ENCODE measurements around the gene WDFY1. TPM values are rescaled to one million over a fixed set of nuclear protein-coding genes. Genes with fewer than 3 reads are reported as not detected.

WDFY1 gene
- total and polyA plus RNA-seq, 2 donors (not counting 1 experiment from before 2014, with no cell fraction given), result 28.8 to 76.0 TPM

DNA sequence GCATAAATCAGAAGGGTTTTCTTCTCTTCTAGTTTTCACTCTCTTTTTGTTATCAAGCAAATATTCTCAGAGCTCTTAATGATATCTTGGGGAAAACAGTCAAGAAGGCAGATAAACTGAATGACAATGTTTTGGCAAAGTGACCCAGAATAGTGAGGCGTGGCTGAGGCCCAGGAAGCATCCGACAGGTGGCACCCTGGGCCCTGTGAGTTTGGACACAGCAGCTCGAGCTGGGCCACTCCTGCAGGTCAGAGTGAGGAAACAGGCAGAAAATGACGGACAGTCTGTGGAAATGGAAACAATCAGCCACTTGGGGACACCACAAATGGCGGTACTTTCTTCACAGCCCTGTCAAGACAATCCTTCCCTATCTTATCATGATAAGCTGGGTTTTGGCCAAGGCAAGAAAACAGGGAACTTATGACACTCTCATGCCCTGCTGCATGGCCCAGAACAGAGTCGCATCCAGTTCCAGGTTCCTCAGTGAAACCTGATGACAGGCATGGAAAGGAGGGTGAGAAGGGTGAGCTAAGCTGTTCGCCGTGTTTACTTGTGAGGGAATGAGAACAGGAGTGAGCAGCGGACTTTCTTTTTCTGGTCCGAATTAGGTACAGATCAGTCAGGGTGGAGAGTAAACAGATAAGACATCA is 44.2 kb upstream of the WDFY1 start:
- H3K4me3 ChIP-seq (ENCODE audit: control extremely low read depth in 1 of 5, extremely low read depth in 1 of 5, insufficient read depth in 1 of 5, low read depth in 2 of 5, low read length in 4 of 5), result no peak overlapping the region
- H3K27me3 Mint-ChIP-seq, result peaks cover 19% of the 10 kb centered on the region
- H3K9me3 Mint-ChIP-seq (ENCODE audit: insufficient read depth), result no peaks in the 10 kb centered on the region
- H3K4me1 Mint-ChIP-seq, result no peaks in the 10 kb centered on the region
- H3K9ac ChIP-seq (ENCODE audit: low read length), result no peak overlapping the region
- H3K27ac ChIP-seq (ENCODE audit: low read length in 2 of 2), result no peak overlapping the region
- no peaks in the 10 kb centered on the region for H3K36me3 ChIP-seq (replicated peaks in 1 of 2; ENCODE audit: control extremely low read depth in 1 of 2, control insufficient read depth in 1 of 2, extremely low read depth in 1 of 2, insufficient read depth in 2 of 2, low read length in 1 of 2)
- no peak for DNase-seq
- H4K20me1 ChIP-seq (ENCODE audit: control insufficient read depth, insufficient read depth, low read length, poor library complexity, severe bottlenecking), result no peaks in the 10 kb centered on the region
- WGBS (ENCODE audit: insufficient coverage), result 86% methylated on average over 10 of the region's 10 CpGs
- ChIA-PET CTCF (interaction anchor here (2.4 to 7.6 kb wide), 3 partner anchors 10 to 296 kb away, joined by 12 to 307 read pairs (median 50); no protein-coding TSS in a partner anchor), POLR2A (no interaction called here)
- intact Hi-C loops (cut with micrococcal nuclease), result no loop called here
- no peak overlapping the region for H2AFZ ChIP-seq (ENCODE audit: insufficient read depth, low read depth, low read length, poor library complexity, severe bottlenecking)
- peaks cover 0 to 3% (median 0%) of the 10 kb centered on the region in 4 experiments for H3K27me3 ChIP-seq (replicated peaks in 1 of 4; ENCODE audit: control extremely low read depth in 1 of 4, control insufficient read depth in 3 of 4, insufficient read depth in 4 of 4, low read length in 3 of 4)
- TF ChIP-seq, protein P1, sequence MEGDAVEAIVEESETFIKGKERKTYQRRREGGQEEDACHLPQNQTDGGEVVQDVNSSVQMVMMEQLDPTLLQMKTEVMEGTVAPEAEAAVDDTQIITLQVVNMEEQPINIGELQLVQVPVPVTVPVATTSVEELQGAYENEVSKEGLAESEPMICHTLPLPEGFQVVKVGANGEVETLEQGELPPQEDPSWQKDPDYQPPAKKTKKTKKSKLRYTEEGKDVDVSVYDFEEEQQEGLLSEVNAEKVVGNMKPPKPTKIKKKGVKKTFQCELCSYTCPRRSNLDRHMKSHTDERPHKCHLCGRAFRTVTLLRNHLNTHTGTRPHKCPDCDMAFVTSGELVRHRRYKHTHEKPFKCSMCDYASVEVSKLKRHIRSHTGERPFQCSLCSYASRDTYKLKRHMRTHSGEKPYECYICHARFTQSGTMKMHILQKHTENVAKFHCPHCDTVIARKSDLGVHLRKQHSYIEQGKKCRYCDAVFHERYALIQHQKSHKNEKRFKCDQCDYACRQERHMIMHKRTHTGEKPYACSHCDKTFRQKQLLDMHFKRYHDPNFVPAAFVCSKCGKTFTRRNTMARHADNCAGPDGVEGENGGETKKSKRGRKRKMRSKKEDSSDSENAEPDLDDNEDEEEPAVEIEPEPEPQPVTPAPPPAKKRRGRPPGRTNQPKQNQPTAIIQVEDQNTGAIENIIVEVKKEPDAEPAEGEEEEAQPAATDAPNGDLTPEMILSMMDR (IDR thresholded peaks at IDR 0.05), result no peak
- TF ChIP-seq EZH2 (IDR thresholded peaks at IDR 0.05; ENCODE audit: borderline replicate concordance, insufficient read depth, low read depth, low read length, poor library complexity, severe bottlenecking), result no peak
- no peak overlapping the region for H3K4me2 ChIP-seq (replicated peaks; ENCODE audit: low read depth, low read length, poor library complexity, severe bottlenecking)
- H3K27ac Mint-ChIP-seq, result no peak overlapping the region
- no peaks in the 10 kb centered on the region for H3K79me2 ChIP-seq (ENCODE audit: control insufficient read depth, insufficient read depth, low read length)
- H3K9me3 ChIP-seq (ENCODE audit: control extremely low read depth in 1 of 3, control insufficient read depth in 2 of 3, insufficient read depth in 1 of 3, low read length in 2 of 3), result no peaks in the 10 kb centered on the region
- H3K4me1 ChIP-seq (ENCODE audit: control insufficient read depth in 2 of 2, insufficient read depth in 2 of 2, low read length in 2 of 2), result no peaks in the 10 kb centered on the region
- no peak for ATAC-seq (ENCODE audit: low read depth)
- no peak overlapping the region for H3K4me3 Mint-ChIP-seq

DNA sequence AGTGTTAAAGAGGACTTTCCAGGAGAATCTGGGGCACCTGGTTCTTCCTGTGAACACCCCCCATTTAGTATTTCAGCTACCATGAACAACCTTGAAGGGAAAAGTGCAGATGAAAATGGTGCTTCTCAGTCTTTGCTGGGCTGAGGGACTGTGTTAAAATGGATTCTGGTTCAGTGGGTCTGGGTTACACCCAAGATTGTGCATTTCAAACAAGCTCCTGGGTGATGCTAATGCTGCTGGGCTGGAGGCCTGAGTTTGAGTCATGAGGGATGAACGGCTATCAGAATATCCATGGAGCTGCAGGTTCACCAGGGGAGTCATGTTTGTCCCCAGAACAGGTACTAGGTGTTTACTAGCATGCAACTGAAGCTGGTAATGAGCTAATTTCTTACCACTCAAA is 36.1 kb upstream of the WDFY1 start:
- Histone ChIP-seq H3K4me3 (ENCODE audit: control extremely low read depth in 1 of 5, extremely low read depth in 1 of 5, insufficient read depth in 1 of 5, low read depth in 2 of 5, low read length in 4 of 5) (no peak overlapping the region), H3K27ac (ENCODE audit: low read length in 2 of 2) (no peak overlapping the region), H4K20me1 (ENCODE audit: control insufficient read depth, insufficient read depth, low read length, poor library complexity, severe bottlenecking) (no peaks in the 10 kb centered on the region), H3K36me3 (replicated peaks in 1 of 2; ENCODE audit: control extremely low read depth in 1 of 2, control insufficient read depth in 1 of 2, extremely low read depth in 1 of 2, insufficient read depth in 2 of 2, low read length in 1 of 2) (no peaks in the 10 kb centered on the region), H2AFZ (ENCODE audit: insufficient read depth, low read depth, low read length, poor library complexity, severe bottlenecking) (no peak overlapping the region), H3K4me2 (replicated peaks; ENCODE audit: low read depth, low read length, poor library complexity, severe bottlenecking) (no peak overlapping the region), H3K79me2 (ENCODE audit: control insufficient read depth, insufficient read depth, low read length) (no peaks in the 10 kb centered on the region), H3K9me3 (ENCODE audit: control extremely low read depth in 1 of 3, control insufficient read depth in 2 of 3, insufficient read depth in 1 of 3, low read length in 2 of 3) (no peaks in the 10 kb centered on the region), H3K4me1 (ENCODE audit: control insufficient read depth in 2 of 2, insufficient read depth in 2 of 2, low read length in 2 of 2) (no peaks in the 10 kb centered on the region), H3K9ac (ENCODE audit: low read length) (no peak overlapping the region), H3K27me3 (replicated peaks in 1 of 4; ENCODE audit: control extremely low read depth in 1 of 4, control insufficient read depth in 3 of 4, insufficient read depth in 4 of 4, low read length in 3 of 4) (peaks cover 0 to 3% (median 0%) of the 10 kb centered on the region in 4 experiments)
- WGBS (ENCODE audit: insufficient coverage), result 100% methylated on average over 1 of the region's 1 CpG
- no peaks in the 10 kb centered on the region for H3K4me1 Mint-ChIP-seq
- TF ChIP-seq, protein P1 (IDR thresholded peaks at IDR 0.05), result no peak
- no peak for TF ChIP-seq EZH2 (IDR thresholded peaks at IDR 0.05; ENCODE audit: borderline replicate concordance, insufficient read depth, low read depth, low read length, poor library complexity, severe bottlenecking)
- peaks cover 7% of the 10 kb centered on the region for H3K27me3 Mint-ChIP-seq
- ATAC-seq (ENCODE audit: low read depth) (no peak), DNase-seq (no peak)
- H3K9me3 Mint-ChIP-seq (ENCODE audit: insufficient read depth), result no peaks in the 10 kb centered on the region
- H3K27ac Mint-ChIP-seq, result no peak overlapping the region
- intact Hi-C loops (cut with micrococcal nuclease), result no loop called here
- no peak overlapping the region for H3K4me3 Mint-ChIP-seq
- POLR2A ChIA-PET, result no interaction called here
- CTCF ChIA-PET, result interaction anchor here (0.9 to 6.6 kb wide), 3 partner anchors 11 to 286 kb away, joined by 6 to 50 read pairs (median 6); no protein-coding TSS in a partner anchor

All from B cell (primary cell).